Activated T-helper 1 cell treated with anti-CD3 and anti-CD28 coated beads, Interleukin-12 subunit alpha, Interleukin-12 subunit beta, Interleukin-2, Interleukin-4 antibody, amounts not matched to agents 30 ng/mL and 10 ng/mL and 1 ng/mL, durations not matched to agents 14 hours and 24 hours and 36 hours (primary cell): ENCODE results near the gene PPIF. TPM values are rescaled to one million over a fixed set of nuclear protein-coding genes. Genes with fewer than 3 reads are reported as not detected.
A peak's percentile ranks its signal among the peaks of the same experiment; 100 is the strongest.

Source experiments
- DNase-seq: peaks from one replicate; pipeline ENCODE4 v3.0.0; 2021; ENCODE audit warnings: low spot score
- H3K27ac Mint-ChIP-seq: one replicate; pipeline ENCODE4 v1.8.0; 2021; ENCODE audit warnings: mild to moderate bottlenecking, mixed read lengths
- H3K27me3 Mint-ChIP-seq: one replicate; pipeline ENCODE4 v1.8.0; 2022; ENCODE audit warnings: mild to moderate bottlenecking, moderate library complexity, mixed read lengths; ENCODE audit not compliant: insufficient read depth
- H3K36me3 Mint-ChIP-seq: one replicate; pipeline ENCODE4 v1.8.0; 2021; ENCODE audit warnings: low read depth, mixed read lengths
- H3K4me1 Mint-ChIP-seq: one replicate; pipeline ENCODE4 v1.8.0; 2021; ENCODE audit warnings: low read depth, mixed read lengths
- H3K4me3 Mint-ChIP-seq: one replicate; pipeline ENCODE4 v1.8.0; 2021; ENCODE audit warnings: mild to moderate bottlenecking, moderate library complexity, mixed read lengths
- H3K9me3 Mint-ChIP-seq: one replicate; pipeline ENCODE4 v1.8.0; 2021; ENCODE audit warnings: mixed read lengths
- intact Hi-C: fragments of 100-400 bp; cut with micrococcal nuclease; formaldehyde crosslinking; loops from one replicate; pipeline ENCODE4 v1.15.1; 2024
- total RNA-seq: library from RNA; stranded (reverse); gene quantifications from 2 replicates; pipeline ENCODE4 v1.2.3, GENCODE V29; 2022

PPIF gene
- total RNA-seq, 1 donor from 2014 or later, result 155 TPM

- peaks cover 27% of the 10 kb centered on the region for H3K36me3 Mint-ChIP-seq
- H3K4me1 Mint-ChIP-seq, result peaks cover 8% of the 10 kb centered on the region
- H3K27ac Mint-ChIP-seq, result peak overlapping the region; percentile 22
- intact Hi-C loops, result no loop called here
- H3K9me3 Mint-ChIP-seq, result no peaks in the 10 kb centered on the region
- H3K4me3 Mint-ChIP-seq, result no peak overlapping the region
- no peak for DNase-seq
- H3K27me3 Mint-ChIP-seq, result peaks cover 1% of the 10 kb centered on the region
Observed at GRCh38 chr10:79308969-79309665, 38.2 kb upstream of the PPIF start.

GRCh38 chr10:79310200-79310865 lies 36.9 kb upstream of the PPIF start:
- Mint-ChIP-seq H3K4me1 (peaks cover 12% of the 10 kb centered on the region), H3K4me3 (no peak overlapping the region), H3K36me3 (peaks cover 23% of the 10 kb centered on the region), H3K27me3 (peaks cover 1% of the 10 kb centered on the region), H3K9me3 (no peaks in the 10 kb centered on the region), H3K27ac (peak overlapping the region; percentile 59)
- no peak for DNase-seq
- intact Hi-C loops, result no loop called here

GRCh38 chr10:79310911-79311573 lies 36.2 kb upstream of the PPIF start:
- intact Hi-C loops, result no loop called here
- Mint-ChIP-seq H3K4me3 (no peak overlapping the region), H3K27me3 (peaks cover 1% of the 10 kb centered on the region), H3K36me3 (peaks cover 28% of the 10 kb centered on the region), H3K9me3 (no peaks in the 10 kb centered on the region), H3K27ac (peak overlapping the region; percentile 59), H3K4me1 (peaks cover 19% of the 10 kb centered on the region)
- no peak for DNase-seq

GRCh38 chr10:79311581-79312407 lies 35.5 kb upstream of the PPIF start:
- no peak overlapping the region for H3K27ac Mint-ChIP-seq
- H3K4me3 Mint-ChIP-seq, result no peak overlapping the region
- no peaks in the 10 kb centered on the region for H3K9me3 Mint-ChIP-seq
- intact Hi-C loops, result no loop called here
- peaks cover 1% of the 10 kb centered on the region for H3K27me3 Mint-ChIP-seq
- no peak for DNase-seq
- peaks cover 27% of the 10 kb centered on the region for H3K4me1 Mint-ChIP-seq
- H3K36me3 Mint-ChIP-seq, result peaks cover 27% of the 10 kb centered on the region

GRCh38 chr10:79312601-79313187 lies 34.6 kb upstream of the PPIF start:
- peaks cover 22% of the 10 kb centered on the region for H3K36me3 Mint-ChIP-seq
- no peak overlapping the region for H3K27ac Mint-ChIP-seq
- peaks cover 33% of the 10 kb centered on the region for H3K4me1 Mint-ChIP-seq

GRCh38 chr10:79313320-79313719 lies 33.9 kb upstream of the PPIF start:
- no peak for DNase-seq

More at GRCh38 chr10:79312601-79313187, 34.6 kb upstream of the PPIF start:
- Mint-ChIP-seq H3K4me3 (no peak overlapping the region), H3K27me3 (peaks cover 1% of the 10 kb centered on the region), H3K9me3 (no peaks in the 10 kb centered on the region)
- intact Hi-C loops, result no loop called here
- DNase-seq, result no peak

GRCh38 chr10:79313911-79314439 lies 33.3 kb upstream of the PPIF start:
- H3K27me3 Mint-ChIP-seq, result peaks cover 1% of the 10 kb centered on the region
- H3K9me3 Mint-ChIP-seq, result peaks cover 3% of the 10 kb centered on the region
- peak overlapping the region; percentile 44 for H3K27ac Mint-ChIP-seq
- intact Hi-C loops, result no loop called here
- no peak overlapping the region for H3K4me3 Mint-ChIP-seq
- peaks cover 18% of the 10 kb centered on the region for H3K36me3 Mint-ChIP-seq
- peaks cover 43% of the 10 kb centered on the region for H3K4me1 Mint-ChIP-seq
- no peak for DNase-seq

More at GRCh38 chr10:79313320-79313719, 33.9 kb upstream of the PPIF start:
- Mint-ChIP-seq H3K36me3 (peaks cover 18% of the 10 kb centered on the region), H3K4me1 (peaks cover 36% of the 10 kb centered on the region), H3K9me3 (no peaks in the 10 kb centered on the region), H3K27me3 (peaks cover 1% of the 10 kb centered on the region), H3K4me3 (no peak overlapping the region), H3K27ac (no peak overlapping the region)
- intact Hi-C loops, result no loop called here

GRCh38 chr10:79314761-79315601 lies 32.3 kb upstream of the PPIF start:
- Mint-ChIP-seq H3K4me1 (peaks cover 53% of the 10 kb centered on the region), H3K4me3 (no peak overlapping the region), H3K27me3 (peaks cover 1% of the 10 kb centered on the region), H3K9me3 (peaks cover 13% of the 10 kb centered on the region), H3K36me3 (peaks cover 18% of the 10 kb centered on the region), H3K27ac (peak overlapping the region; percentile 49)
- intact Hi-C loops, result no loop called here
- DNase-seq, result no peak

GRCh38 chr10:79315602-79315920 lies 31.7 kb upstream of the PPIF start:
- Mint-ChIP-seq H3K27me3 (peaks cover 1% of the 10 kb centered on the region), H3K9me3 (peaks cover 14% of the 10 kb centered on the region), H3K4me3 (no peak overlapping the region), H3K27ac (peak overlapping the region; percentile 76), H3K4me1 (peaks cover 59% of the 10 kb centered on the region), H3K36me3 (peaks cover 18% of the 10 kb centered on the region)
- intact Hi-C loops, result no loop called here
- no peak for DNase-seq

- DNase-seq, result peak; percentile 34
- intact Hi-C loops, result loop anchor here (1.0 to 2.0 kb wide), 6 partner anchors 8 to 249 kb away; partner anchors contain the start of genes PPIF and ZMIZ1
- Mint-ChIP-seq H3K27me3 (no peaks in the 10 kb centered on the region), H3K9me3 (peaks cover 14% of the 10 kb centered on the region), H3K27ac (peak overlapping the region; percentile 95), H3K4me1 (peaks cover 71% of the 10 kb centered on the region), H3K36me3 (peaks cover 16% of the 10 kb centered on the region), H3K4me3 (peak overlapping the region; percentile 65)
Observed at GRCh38 chr10:79316671-79317431, 30.4 kb upstream of the PPIF start.

- peaks cover 15% of the 10 kb centered on the region for H3K36me3 Mint-ChIP-seq
- intact Hi-C loops, result no loop called here
- DNase-seq, result no peak
- peak overlapping the region; percentile 65 for H3K4me3 Mint-ChIP-seq
- no peaks in the 10 kb centered on the region for H3K27me3 Mint-ChIP-seq
- peaks cover 84% of the 10 kb centered on the region for H3K4me1 Mint-ChIP-seq
- peak overlapping the region; percentile 95 for H3K27ac Mint-ChIP-seq
- peaks cover 14% of the 10 kb centered on the region for H3K9me3 Mint-ChIP-seq
Observed at GRCh38 chr10:79318369-79318768, 28.9 kb upstream of the PPIF start.
